Activated T-cell treated with anti-CD3 and anti-CD28 coated beads, Interleukin-2, amount 50 U/mL, for 4 hours (primary cell): Measurements from ENCODE around the gene WWOX. TPM values are rescaled to one million over a fixed set of nuclear protein-coding genes. Genes with fewer than 3 reads are reported as not detected.
"Not testable (repeated sequence)": the region's sequence is repeated elsewhere in the genome, so short reads cannot be mapped to it uniquely, and the experiment has no call there.

ENCODE experiments used
- ATAC-seq, 2 donors: fragments of 200-7000 bp; cut with Tn5 transposase; one replicate each; pipeline ENCODE4 v1.10.0; 2021
- DNase-seq: peaks from one replicate; pipeline ENCODE4 v3.0.0-alpha.2; 2020
- H3K27me3 Mint-ChIP-seq: one replicate; pipeline ENCODE4 v1.8.0; 2021; ENCODE audit warnings: low read depth, mixed read lengths
- H3K36me3 Mint-ChIP-seq: one replicate; pipeline ENCODE4 v1.8.0; 2022; ENCODE audit warnings: mixed read lengths; ENCODE audit not compliant: insufficient read depth
- H3K4me1 Mint-ChIP-seq: one replicate; pipeline ENCODE4 v1.8.0; 2021; ENCODE audit warnings: low read depth, mixed read lengths
- H3K4me3 Mint-ChIP-seq: one replicate; pipeline ENCODE4 v1.8.0; 2021; ENCODE audit warnings: mild to moderate bottlenecking, moderate library complexity, mixed read lengths
- H3K9me3 Mint-ChIP-seq: one replicate; pipeline ENCODE4 v1.8.0; 2021; ENCODE audit warnings: mixed read lengths
- total RNA-seq, 3 donors: library from RNA; stranded (reverse); gene quantifications; one replicate each; pipeline ENCODE4 v1.2.1, GENCODE V29; 2021

The WWOX gene
- total RNA-seq, 3 donors from 2014 or later = 13.9 to 19.1 (median 18.9) TPM

DNA sequence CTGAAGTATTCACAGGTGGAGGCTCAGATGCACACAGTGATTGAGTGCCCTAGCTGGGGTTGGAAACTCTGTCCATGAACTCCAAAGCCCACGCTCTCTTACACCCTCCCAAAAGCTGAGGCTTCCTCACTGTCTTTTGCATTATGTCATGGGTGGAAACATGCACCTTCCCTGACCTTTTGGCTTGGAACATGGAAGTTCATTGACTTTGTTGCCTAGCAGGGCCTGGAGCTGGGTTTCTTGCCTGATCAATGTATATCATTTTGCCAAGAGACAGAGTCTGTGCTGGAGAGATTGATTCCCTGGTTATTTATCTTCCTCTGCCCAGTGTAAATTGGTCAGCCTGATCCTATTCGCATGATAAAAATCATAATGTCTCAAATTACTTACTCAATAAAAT is 942.7 kb downstream of the WWOX start:
- no peaks in the 10 kb centered on the region for H3K9me3 Mint-ChIP-seq
- H3K4me1 Mint-ChIP-seq = peaks cover 40% of the 10 kb centered on the region
- H3K27me3 Mint-ChIP-seq = no peaks in the 10 kb centered on the region
- ATAC-seq (no peak), DNase-seq (no peak)
- no peak overlapping the region for H3K4me3 Mint-ChIP-seq
- no peaks in the 10 kb centered on the region for H3K36me3 Mint-ChIP-seq

GRCh38 chr16:79042886-79043285 is 943.4 kb downstream of the WWOX start:
- Mint-ChIP-seq H3K27me3 (no peaks in the 10 kb centered on the region), H3K4me1 (peaks cover 38% of the 10 kb centered on the region), H3K4me3 (no peak overlapping the region), H3K36me3 (no peaks in the 10 kb centered on the region), H3K9me3 (no peaks in the 10 kb centered on the region)
- ATAC-seq (peak; percentile 51 to 87), DNase-seq (peak; percentile 7)

GRCh38 chr16:79045191-79045590 is 945.7 kb downstream of the WWOX start:
- H3K27me3 Mint-ChIP-seq = no peaks in the 10 kb centered on the region
- no peak overlapping the region for H3K4me3 Mint-ChIP-seq
- no peaks in the 10 kb centered on the region for H3K9me3 Mint-ChIP-seq
- H3K4me1 Mint-ChIP-seq = peaks cover 34% of the 10 kb centered on the region
- no peaks in the 10 kb centered on the region for H3K36me3 Mint-ChIP-seq
- ATAC-seq (no peak), DNase-seq (no peak)

- H3K4me3 Mint-ChIP-seq = no peak overlapping the region
- H3K9me3 Mint-ChIP-seq = no peaks in the 10 kb centered on the region
- no peak for ATAC-seq
- peaks cover 30% of the 10 kb centered on the region for H3K4me1 Mint-ChIP-seq
- no peaks in the 10 kb centered on the region for H3K36me3 Mint-ChIP-seq
- no peak for DNase-seq
- no peaks in the 10 kb centered on the region for H3K27me3 Mint-ChIP-seq
Measured at GRCh38 chr16:79047337-79047736, 947.9 kb downstream of the WWOX start.

GRCh38 chr16:79049040-79049439 is 949.6 kb downstream of the WWOX start:
- peaks cover 13% of the 10 kb centered on the region for H3K4me1 Mint-ChIP-seq
- no peak for ATAC-seq

GRCh38 chr16:79050063-79050462 is 950.6 kb downstream of the WWOX start:
- Mint-ChIP-seq H3K9me3 (no peaks in the 10 kb centered on the region), H3K4me3 (no peak overlapping the region), H3K36me3 (no peaks in the 10 kb centered on the region), H3K27me3 (no peaks in the 10 kb centered on the region), H3K4me1 (peaks cover 8% of the 10 kb centered on the region)
- no peak for DNase-seq
- ATAC-seq = no peak

More at GRCh38 chr16:79049040-79049439, 949.6 kb downstream of the WWOX start:
- DNase-seq = no peak
- H3K27me3 Mint-ChIP-seq = no peaks in the 10 kb centered on the region
- no peaks in the 10 kb centered on the region for H3K9me3 Mint-ChIP-seq
- H3K36me3 Mint-ChIP-seq = no peaks in the 10 kb centered on the region
- no peak overlapping the region for H3K4me3 Mint-ChIP-seq

DNA sequence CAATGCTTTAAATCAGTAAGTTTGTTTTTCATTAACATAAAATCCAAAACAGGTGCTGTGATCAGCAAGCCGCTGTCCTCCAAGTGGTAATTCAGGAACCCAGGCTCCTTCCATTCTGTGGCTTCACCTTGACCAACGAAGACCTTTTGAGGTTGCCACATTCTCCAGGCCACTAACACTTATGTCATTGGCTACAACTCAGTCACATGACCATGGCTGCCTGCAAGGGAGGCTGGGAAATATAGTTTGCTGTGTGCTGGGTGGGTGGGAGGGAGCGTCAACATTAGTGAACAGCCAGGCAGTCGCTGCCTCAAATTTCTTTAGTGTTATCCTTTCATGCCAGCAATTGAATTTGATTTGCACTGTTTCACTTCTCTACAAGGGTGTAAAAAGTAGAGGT is 951.9 kb downstream of the WWOX start:
- Mint-ChIP-seq H3K9me3 (no peaks in the 10 kb centered on the region), H3K4me3 (no peak overlapping the region), H3K4me1 (peaks cover 7% of the 10 kb centered on the region), H3K36me3 (no peaks in the 10 kb centered on the region), H3K27me3 (no peaks in the 10 kb centered on the region)
- DNase-seq (no peak), ATAC-seq (no peak)

GRCh38 chr16:79052198-79052597 is 952.7 kb downstream of the WWOX start:
- not testable (repeated sequence) for ATAC-seq, H3K4me1 Mint-ChIP-seq, DNase-seq, H3K9me3 Mint-ChIP-seq, H3K4me3 Mint-ChIP-seq, H3K36me3 Mint-ChIP-seq, H3K27me3 Mint-ChIP-seq

- Mint-ChIP-seq H3K4me1 (no peaks in the 10 kb centered on the region), H3K27me3 (no peaks in the 10 kb centered on the region), H3K4me3 (no peak overlapping the region), H3K36me3 (no peaks in the 10 kb centered on the region), H3K9me3 (no peaks in the 10 kb centered on the region)
- ATAC-seq (no peak), DNase-seq (no peak)
Measured at GRCh38 chr16:79053577-79053976, 954.1 kb downstream of the WWOX start.

DNA sequence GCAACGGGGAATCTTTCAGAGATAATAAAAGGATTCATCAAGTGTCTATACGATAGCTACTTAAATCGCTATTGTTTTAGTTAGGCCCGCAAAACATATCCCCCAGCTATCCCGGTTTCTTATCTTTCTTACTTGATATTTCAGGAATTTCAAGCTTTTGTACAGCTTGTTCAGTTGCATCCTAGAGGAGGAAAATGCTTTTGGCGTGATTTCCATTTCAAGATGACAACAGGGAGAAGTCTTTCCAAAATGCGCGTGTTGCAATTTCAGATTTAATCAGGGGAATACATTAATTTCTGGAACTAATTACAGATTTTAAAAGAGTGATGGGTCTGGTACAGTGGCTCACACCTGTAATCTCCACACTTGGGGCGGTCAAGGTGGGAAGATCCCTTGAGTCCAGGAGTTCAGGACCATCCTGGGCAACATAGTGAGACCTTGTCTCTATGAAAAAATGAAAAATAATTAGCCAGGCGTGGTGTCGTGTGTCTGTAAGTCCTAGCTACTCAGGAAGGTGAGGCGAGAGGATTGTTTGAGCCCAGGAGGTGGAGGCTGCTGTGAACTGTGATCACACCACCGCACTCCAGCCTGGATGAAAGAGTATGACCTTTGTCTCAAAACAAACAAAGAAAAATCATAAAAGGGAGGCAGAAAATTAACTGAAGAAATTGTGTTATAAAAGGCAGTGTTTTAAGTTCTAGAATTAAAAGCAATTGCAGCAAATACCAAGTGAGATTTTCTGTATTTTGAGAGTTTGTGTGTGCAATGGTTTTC is 954.9 kb downstream of the WWOX start:
- DNase-seq = no peak

DNA sequence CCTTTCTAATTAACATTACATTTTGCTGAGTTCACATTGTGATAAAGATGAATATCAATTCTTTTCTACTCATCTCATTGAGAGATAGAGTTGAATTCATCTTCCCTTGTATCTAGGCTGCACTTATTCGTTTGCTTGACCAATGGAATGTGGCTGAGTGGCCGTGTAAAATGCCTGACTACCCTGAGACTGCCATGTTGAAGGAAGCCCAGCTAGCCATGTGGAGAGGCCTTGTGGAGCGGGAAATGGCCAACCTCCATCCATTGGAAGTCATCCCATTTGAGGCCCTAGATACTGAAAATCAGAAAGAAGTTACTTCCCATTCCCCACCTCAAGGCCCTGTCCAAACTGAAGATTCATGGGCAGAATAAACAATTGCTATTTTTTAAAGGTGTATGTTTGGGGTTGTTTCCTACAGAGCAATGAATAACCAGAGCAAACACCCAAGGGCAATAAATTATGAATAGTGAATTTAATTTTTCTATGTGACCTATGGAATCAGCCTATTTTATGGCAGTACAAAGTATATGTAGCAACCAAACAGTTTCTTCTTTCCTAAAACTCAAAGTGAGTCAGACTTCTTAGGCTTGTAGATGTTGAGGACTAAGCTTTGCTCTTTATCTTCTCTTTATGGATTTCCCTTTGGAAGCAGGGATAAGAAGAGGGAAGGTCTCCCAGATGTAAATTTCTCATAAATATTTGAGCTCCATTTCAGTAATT is 956.0 kb downstream of the WWOX start:
- no peaks in the 10 kb centered on the region for H3K4me1 Mint-ChIP-seq
- H3K36me3 Mint-ChIP-seq = no peaks in the 10 kb centered on the region
- DNase-seq (no peak), ATAC-seq (no peak)
- H3K4me3 Mint-ChIP-seq = no peak overlapping the region
- no peaks in the 10 kb centered on the region for H3K9me3 Mint-ChIP-seq
- no peaks in the 10 kb centered on the region for H3K27me3 Mint-ChIP-seq

More for the DNA sequence above, 954.9 kb downstream of the WWOX start:
- H3K36me3 Mint-ChIP-seq = no peaks in the 10 kb centered on the region
- no peak for ATAC-seq
- H3K9me3 Mint-ChIP-seq = no peaks in the 10 kb centered on the region
- H3K4me1 Mint-ChIP-seq = no peaks in the 10 kb centered on the region
- no peak overlapping the region for H3K4me3 Mint-ChIP-seq
- no peaks in the 10 kb centered on the region for H3K27me3 Mint-ChIP-seq

GRCh38 chr16:79061181-79061580 is 961.7 kb downstream of the WWOX start:
- Mint-ChIP-seq H3K36me3 (no peaks in the 10 kb centered on the region), H3K4me1 (no peaks in the 10 kb centered on the region), H3K4me3 (no peak overlapping the region), H3K27me3 (no peaks in the 10 kb centered on the region), H3K9me3 (no peaks in the 10 kb centered on the region)
- no peak for ATAC-seq
- DNase-seq = no peak

DNA sequence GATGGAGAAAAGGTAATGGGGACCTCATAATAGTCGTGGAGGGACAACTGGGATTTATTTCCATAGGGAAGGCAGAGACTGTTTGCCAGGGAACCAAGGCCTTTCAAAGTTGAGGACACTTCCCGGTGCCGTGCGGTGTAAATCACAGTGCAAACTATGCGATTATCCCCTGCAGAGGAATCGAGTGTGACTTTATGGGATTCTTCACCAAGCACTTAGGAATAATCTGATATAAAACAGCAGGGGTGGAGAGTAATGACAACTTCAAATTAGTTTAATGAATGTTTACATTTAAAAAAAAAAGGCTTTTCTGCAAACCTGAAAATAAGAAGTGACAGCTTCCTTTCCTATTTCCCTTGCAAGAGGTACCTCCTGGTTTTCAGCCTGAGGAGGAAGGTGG is 962.9 kb downstream of the WWOX start:
- DNase-seq (no peak), ATAC-seq (no peak)
- Mint-ChIP-seq H3K36me3 (no peaks in the 10 kb centered on the region), H3K4me1 (no peaks in the 10 kb centered on the region), H3K27me3 (no peaks in the 10 kb centered on the region), H3K4me3 (no peak overlapping the region), H3K9me3 (no peaks in the 10 kb centered on the region)

GRCh38 chr16:79062821-79063220 is 963.4 kb downstream of the WWOX start:
- Mint-ChIP-seq H3K9me3 (no peaks in the 10 kb centered on the region), H3K36me3 (no peaks in the 10 kb centered on the region), H3K27me3 (no peaks in the 10 kb centered on the region), H3K4me3 (no peak overlapping the region), H3K4me1 (peaks cover 2% of the 10 kb centered on the region)
- DNase-seq = no peak
- no peak for ATAC-seq
